CD4-positive, alpha-beta T cell treated with Interleukin-6 at 100 ng/mL for 8 hours (primary cell): Measurements from ENCODE around the gene CHN2.
A peak's percentile ranks its signal among the peaks of the same experiment; 100 is the strongest.

Source experiments
- DNase-seq: peaks from one replicate; pipeline ENCODE4 v3.0.0-alpha.2; 2020; ENCODE audit warnings: mixed read lengths, low spot score

The CHN2 gene

GRCh38 chr7:29335188-29336083 lies 140.9 kb downstream of the CHN2 start:
- DNase-seq = no peak

- peak; percentile 43 for DNase-seq
Measured at GRCh38 chr7:29337546-29338116, 143.1 kb downstream of the CHN2 start.

- no peak for DNase-seq
Measured at GRCh38 chr7:29340696-29341095, 146.1 kb downstream of the CHN2 start.

GRCh38 chr7:29341156-29341555 lies 146.6 kb downstream of the CHN2 start:
- no peak for DNase-seq

GRCh38 chr7:29342761-29343160 lies 148.2 kb downstream of the CHN2 start:
- DNase-seq = no peak

GRCh38 chr7:29343399-29343798 lies 148.8 kb downstream of the CHN2 start:
- peak; percentile 3 for DNase-seq

- no peak for DNase-seq
Measured at GRCh38 chr7:29344334-29344978, 149.9 kb downstream of the CHN2 start.

GRCh38 chr7:29345590-29345989 lies 151.0 kb downstream of the CHN2 start:
- peak; percentile 2 for DNase-seq

GRCh38 chr7:29346231-29346978 lies 151.8 kb downstream of the CHN2 start:
- DNase-seq = no peak

GRCh38 chr7:29349362-29349761 lies 154.8 kb downstream of the CHN2 start:
- DNase-seq = no peak

GRCh38 chr7:29350351-29350750 lies 155.8 kb downstream of the CHN2 start:
- DNase-seq = no peak

GRCh38 chr7:29352041-29352440 lies 157.5 kb downstream of the CHN2 start:
- DNase-seq = no peak

GRCh38 chr7:29353810-29354209 lies 159.2 kb downstream of the CHN2 start:
- no peak for DNase-seq

- no peak for DNase-seq
Measured at GRCh38 chr7:29354340-29354739, 159.8 kb downstream of the CHN2 start.

- no peak for DNase-seq
Measured at GRCh38 chr7:29355388-29355787, 160.8 kb downstream of the CHN2 start.

- no peak for DNase-seq
Measured at GRCh38 chr7:29356631-29357030, 162.1 kb downstream of the CHN2 start.

- DNase-seq = no peak
Measured at GRCh38 chr7:29359482-29360093, 165.0 kb downstream of the CHN2 start.

GRCh38 chr7:29360633-29361625 lies 166.4 kb downstream of the CHN2 start:
- no peak for DNase-seq

GRCh38 chr7:29362380-29362779 lies 167.8 kb downstream of the CHN2 start:
- no peak for DNase-seq

GRCh38 chr7:29363636-29364425 lies 169.3 kb downstream of the CHN2 start:
- DNase-seq = no peak
